ENCODE measurements around the gene GALNTL6.

DNA sequence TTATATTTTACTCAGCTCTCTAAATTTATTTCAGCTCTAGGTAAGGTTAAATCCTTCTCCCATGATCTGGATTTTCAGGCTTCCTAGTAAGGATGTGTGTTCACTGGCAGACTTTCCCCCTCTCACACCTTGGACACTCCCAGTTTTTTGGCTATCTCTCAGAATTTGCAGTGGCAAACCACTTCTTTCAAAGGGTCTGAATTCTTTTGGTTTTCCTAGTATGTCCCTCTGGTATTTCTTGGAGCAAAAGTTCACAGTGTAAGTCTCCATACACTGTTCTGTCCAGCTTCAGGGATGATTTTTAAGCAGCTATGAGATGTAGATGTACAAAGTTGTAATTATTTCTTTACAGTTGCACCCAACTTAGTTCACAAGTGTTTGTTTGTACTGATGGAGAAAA lies 701.6 kb downstream of the GALNTL6 start:
- no peak for TF ChIP-seq POLR2AphosphoS5 (IDR thresholded peaks at IDR 0.05)
- TF ChIP-seq POLR2A (IDR thresholded peaks at IDR 0.05), result no peak
- TF ChIP-seq CTCF (IDR thresholded peaks at IDR 0.05), result no peak
- TF ChIP-seq EP300 (IDR thresholded peaks at IDR 0.05), result no peak
